Colonic mucosa (tissue), 4 donors: ENCODE data around the gene PHACTR1. TPM values are rescaled to one million over a fixed set of nuclear protein-coding genes. Genes with fewer than 3 reads are reported as not detected.

Source experiments
- DNase-seq: peaks from one replicate; pipeline ENCODE4 v3.0.0-alpha.2; 2020
- H3K27ac ChIP-seq: fragments of 200-600 bp; one replicate; pipeline ENCODE4 v1.8.0; 2021
- H3K27me3 ChIP-seq: fragments of 200-600 bp; one replicate; pipeline ENCODE4 v1.8.0; 2021
- H3K36me3 ChIP-seq: fragments of 200-600 bp; one replicate; pipeline ENCODE4 v1.8.0; 2021
- H3K4me1 ChIP-seq: fragments of 200-600 bp; one replicate; pipeline ENCODE4 v1.8.0; 2021; ENCODE audit warnings: mild to moderate bottlenecking
- H3K4me3 ChIP-seq: fragments of 200-600 bp; one replicate; pipeline ENCODE4 v1.8.0; 2021
- H3K9ac ChIP-seq, 2 donors: one replicate each; pipeline ENCODE4 v1.7.0; 2013; ENCODE audit warnings: control low read depth in 2 of 2, low read depth in 2 of 2, low read length in 2 of 2
- H3K9me3 ChIP-seq: fragments of 200-600 bp; one replicate; pipeline ENCODE4 v1.8.0; 2021
- CTCF ChIP-seq: fragments of 200-600 bp; IDR thresholded peaks from one replicate; pipeline ENCODE4 v1.8.0; 2022; ENCODE audit warnings: antibody characterized with exemption, mild to moderate bottlenecking
- intact Hi-C: fragments of 100-400 bp; cut with DNase I; formaldehyde crosslinking; loops from one replicate; pipeline ENCODE4 v1.14.1; 2022
- total RNA-seq, 2 donors: library from RNA; stranded (reverse); fragmentation: NEBNext Ultra II Directional in 1 of 2; extraction: Animal tissue kit (Norgen Biotek cat#: 25700) in 1 of 2; gene quantifications; one replicate each; pipeline ENCODE4 v1.2.1, GENCODE V29; 2021
- donor health status: healthy.
- donor health status: DM: no; HTN: no; CAD: no.
- donor health status: DM: no; HTN: no; CAD: no.

PHACTR1 gene
- total RNA-seq, 2 donors from 2014 or later: 1.7 to 2.2 TPM

- Histone ChIP-seq H3K27ac (no peak overlapping the region), H3K36me3 (no peaks in the 10 kb centered on the region), H3K9me3 (no peaks in the 10 kb centered on the region), H3K4me3 (no peak overlapping the region), H3K4me1 (no peaks in the 10 kb centered on the region), H3K27me3 (no peaks in the 10 kb centered on the region), H3K9ac (no peak overlapping the region)
- DNase-seq: no peak
- TF ChIP-seq CTCF: no peak
- intact Hi-C loops: no loop called here
Measured at GRCh38 chr6:12832226-12832735, 115.7 kb downstream of the PHACTR1 start.

- TF ChIP-seq CTCF: no peak
- DNase-seq: no peak
- intact Hi-C loops: no loop called here
Measured at GRCh38 chr6:12836009-12836408, 119.4 kb downstream of the PHACTR1 start.

GRCh38 chr6:12841619-12842018 lies 125.1 kb downstream of the PHACTR1 start:
- H3K27me3 ChIP-seq: no peaks in the 10 kb centered on the region
- H3K4me1 ChIP-seq: no peaks in the 10 kb centered on the region
- no peak for TF ChIP-seq CTCF
- no peak overlapping the region for H3K4me3 ChIP-seq
- no peaks in the 10 kb centered on the region for H3K9me3 ChIP-seq
- no peak overlapping the region for H3K9ac ChIP-seq
- intact Hi-C loops: no loop called here
- DNase-seq: no peak
- H3K36me3 ChIP-seq: no peaks in the 10 kb centered on the region
- H3K27ac ChIP-seq: no peak overlapping the region

More at GRCh38 chr6:12836009-12836408, 119.4 kb downstream of the PHACTR1 start:
- Histone ChIP-seq H3K9ac (no peak overlapping the region), H3K9me3 (no peaks in the 10 kb centered on the region), H3K27ac (no peak overlapping the region), H3K36me3 (no peaks in the 10 kb centered on the region), H3K27me3 (no peaks in the 10 kb centered on the region), H3K4me3 (no peak overlapping the region), H3K4me1 (no peaks in the 10 kb centered on the region)

- intact Hi-C loops: no loop called here
- Histone ChIP-seq H3K27ac (no peak overlapping the region), H3K9me3 (no peaks in the 10 kb centered on the region), H3K4me1 (no peaks in the 10 kb centered on the region), H3K4me3 (no peak overlapping the region), H3K9ac (no peak overlapping the region), H3K36me3 (no peaks in the 10 kb centered on the region), H3K27me3 (no peaks in the 10 kb centered on the region)
- no peak for TF ChIP-seq CTCF
- no peak for DNase-seq
Measured at GRCh38 chr6:12842114-12842513, 125.5 kb downstream of the PHACTR1 start.

GRCh38 chr6:12842658-12843057 lies 126.1 kb downstream of the PHACTR1 start:
- H3K4me1 ChIP-seq: no peaks in the 10 kb centered on the region
- intact Hi-C loops: no loop called here
- TF ChIP-seq CTCF: no peak
- no peak overlapping the region for H3K4me3 ChIP-seq
- H3K36me3 ChIP-seq: no peaks in the 10 kb centered on the region
- no peak overlapping the region for H3K9ac ChIP-seq
- no peaks in the 10 kb centered on the region for H3K9me3 ChIP-seq
- no peaks in the 10 kb centered on the region for H3K27me3 ChIP-seq
- DNase-seq: no peak
- no peak overlapping the region for H3K27ac ChIP-seq
